IPS-18c (cell line): Measurements from ENCODE around the gene P2RX6.
A peak's percentile ranks its signal among the peaks of the same experiment; 100 is the strongest.

Source experiments
- H3K4me3 ChIP-seq: 2 replicates; pipeline ENCODE4 v1.7.0; 2013; ENCODE audit warnings: low read depth, mild to moderate bottlenecking, low read length, moderate library complexity; ENCODE audit not compliant: insufficient read depth
- H3K9me3 ChIP-seq: one replicate; pipeline ENCODE4 v1.6.1; 2013; ENCODE audit warnings: mild to moderate bottlenecking, low read length, moderate library complexity; ENCODE audit not compliant: control insufficient read depth, insufficient read depth

The P2RX6 gene

DNA sequence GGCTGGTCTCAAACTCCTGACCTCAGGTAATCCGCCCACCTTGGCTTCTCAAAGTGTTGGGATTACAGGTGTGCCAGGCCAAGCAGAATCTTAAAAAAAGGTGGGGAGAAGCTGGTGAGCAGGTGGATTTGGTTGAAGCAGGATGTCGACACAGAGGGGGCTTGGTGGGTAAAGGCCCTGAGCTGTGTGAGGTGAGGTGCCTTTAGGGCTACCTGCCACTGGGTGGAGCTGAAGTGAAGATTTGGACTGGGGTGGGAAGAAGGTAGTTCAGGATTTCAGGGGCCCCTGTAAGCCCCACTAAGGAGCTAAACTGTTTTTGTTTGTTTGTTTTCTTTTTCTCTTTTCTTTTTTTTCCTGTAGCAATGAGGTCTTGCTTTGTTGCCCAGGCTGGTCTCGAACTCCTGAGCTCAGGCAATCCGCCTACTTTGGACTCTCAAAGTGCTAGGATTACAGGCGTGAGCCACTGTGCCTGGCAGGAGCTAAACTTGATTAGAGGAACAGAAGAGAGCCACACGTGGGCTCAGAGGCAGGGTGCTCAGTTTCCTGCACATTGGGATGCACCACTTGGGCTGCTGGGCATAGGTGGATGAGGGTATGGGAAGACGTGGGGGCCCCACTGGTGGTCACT lies 6.0 kb downstream of the P2RX6 start:
- H3K4me3 ChIP-seq: no peak overlapping the region
- H3K9me3 ChIP-seq: no peaks in the 10 kb centered on the region

DNA sequence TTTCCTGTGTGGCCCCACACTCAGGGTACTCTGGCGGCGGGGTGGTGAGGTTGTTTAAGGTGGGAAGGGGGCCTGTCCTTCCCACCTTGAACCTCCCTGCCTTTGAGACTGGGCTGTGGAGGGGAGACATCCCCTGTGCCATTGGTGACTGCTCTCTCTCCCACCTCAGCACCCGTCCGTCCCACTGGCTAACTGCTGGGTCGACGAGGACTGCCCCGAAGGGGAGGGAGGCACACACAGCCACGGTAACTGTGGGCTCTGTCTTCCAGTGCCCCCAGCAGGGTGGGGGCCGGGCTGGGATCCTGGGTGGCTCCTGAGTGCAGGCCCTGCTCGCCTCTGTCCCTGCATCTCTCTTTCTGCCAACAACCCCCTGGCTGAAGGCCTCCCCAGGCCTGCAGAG lies 7.5 kb downstream of the P2RX6 start:
- Histone ChIP-seq H3K4me3 (no peak overlapping the region), H3K9me3 (no peaks in the 10 kb centered on the region)

DNA sequence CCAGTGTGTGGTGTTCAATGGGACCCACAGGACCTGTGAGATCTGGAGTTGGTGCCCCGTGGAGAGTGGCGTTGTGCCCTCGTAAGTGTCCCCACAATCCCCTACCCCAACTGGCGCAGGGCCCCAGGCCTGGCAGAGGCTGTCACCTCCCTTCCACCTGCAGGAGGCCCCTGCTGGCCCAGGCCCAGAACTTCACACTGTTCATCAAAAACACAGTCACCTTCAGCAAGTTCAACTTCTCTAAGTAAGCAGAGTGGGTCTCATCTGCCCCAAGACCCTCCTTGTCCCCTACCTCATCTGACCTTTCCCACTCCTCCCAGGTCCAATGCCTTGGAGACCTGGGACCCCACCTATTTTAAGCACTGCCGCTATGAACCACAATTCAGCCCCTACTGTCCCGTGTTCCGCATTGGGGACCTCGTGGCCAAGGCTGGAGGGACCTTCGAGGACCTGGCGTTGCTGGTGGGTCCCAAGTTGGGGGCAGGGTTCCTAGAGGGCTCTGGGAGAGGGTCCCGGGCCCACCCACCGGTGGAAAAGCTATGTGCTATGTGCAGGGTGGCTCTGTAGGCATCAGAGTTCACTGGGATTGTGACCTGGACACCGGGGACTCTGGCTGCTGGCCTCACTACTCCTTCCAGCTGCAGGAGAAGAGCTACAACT lies 8.1 kb downstream of the P2RX6 start:
- no peaks in the 10 kb centered on the region for H3K9me3 ChIP-seq
- no peak overlapping the region for H3K4me3 ChIP-seq

DNA sequence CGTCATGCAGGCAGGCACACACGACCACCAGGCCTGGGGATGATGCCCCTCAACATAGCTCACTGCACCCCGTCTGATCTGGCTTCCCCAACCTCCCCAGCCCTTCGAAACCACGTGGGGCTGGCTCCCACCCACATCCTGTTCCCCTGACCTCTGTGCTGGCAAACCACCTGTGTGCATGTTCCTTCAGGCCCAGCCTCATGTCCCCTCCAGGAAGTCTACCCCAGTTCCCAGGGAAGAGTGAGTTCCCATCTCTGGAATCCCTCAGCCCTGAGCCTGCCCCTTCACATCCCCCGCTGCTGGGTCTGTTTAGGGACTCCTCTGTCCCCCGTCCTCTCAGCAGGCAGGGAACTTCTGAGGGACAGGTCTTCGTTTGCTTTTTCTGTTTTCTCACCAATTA lies 10.3 kb downstream of the P2RX6 start:
- no peaks in the 10 kb centered on the region for H3K9me3 ChIP-seq
- H3K4me3 ChIP-seq: no peak overlapping the region

DNA sequence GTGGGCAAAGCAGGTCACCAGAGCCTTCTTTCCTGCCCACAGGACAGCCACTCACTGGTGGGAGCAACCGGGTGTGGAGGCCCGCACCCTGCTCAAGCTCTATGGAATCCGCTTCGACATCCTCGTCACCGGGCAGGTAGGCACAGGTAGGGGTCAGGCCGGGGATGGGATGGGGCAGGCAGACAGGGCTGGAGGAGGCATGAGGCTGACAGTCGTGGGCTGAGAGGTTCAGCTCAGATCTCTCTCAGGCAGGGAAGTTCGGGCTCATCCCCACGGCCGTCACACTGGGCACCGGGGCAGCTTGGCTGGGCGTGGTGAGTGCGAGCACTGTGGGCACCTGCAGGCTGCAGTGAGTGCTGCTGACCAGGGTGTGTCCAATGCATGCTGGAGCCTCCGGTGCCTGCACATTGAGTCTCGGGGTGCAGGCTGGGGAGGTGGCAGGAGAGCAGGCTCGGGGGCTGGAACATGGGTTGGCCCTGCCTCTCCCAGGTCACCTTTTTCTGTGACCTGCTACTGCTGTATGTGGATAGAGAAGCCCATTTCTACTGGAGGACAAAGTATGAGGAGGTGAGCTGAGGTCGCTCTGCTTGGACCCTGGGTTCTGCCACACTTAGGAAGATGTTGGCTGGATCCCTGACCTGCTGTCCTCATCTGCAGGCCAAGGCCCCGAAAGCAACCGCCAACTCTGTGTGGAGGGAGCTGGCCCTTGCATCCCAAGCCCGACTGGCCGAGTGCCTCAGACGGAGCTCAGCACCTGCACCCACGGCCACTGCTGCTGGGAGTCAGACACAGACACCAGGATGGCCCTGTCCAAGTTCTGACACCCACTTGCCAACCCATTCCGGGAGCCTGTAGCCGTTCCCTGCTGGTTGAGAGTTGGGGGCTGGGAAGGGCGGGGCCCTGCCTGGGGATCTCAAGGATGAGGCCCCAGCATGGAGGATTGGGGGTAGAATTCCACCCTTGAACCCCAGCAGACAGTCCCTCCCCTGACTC lies 11.1 kb downstream of the P2RX6 start:
- Histone ChIP-seq H3K9me3 (no peaks in the 10 kb centered on the region), H3K4me3 (no peak overlapping the region)

DNA sequence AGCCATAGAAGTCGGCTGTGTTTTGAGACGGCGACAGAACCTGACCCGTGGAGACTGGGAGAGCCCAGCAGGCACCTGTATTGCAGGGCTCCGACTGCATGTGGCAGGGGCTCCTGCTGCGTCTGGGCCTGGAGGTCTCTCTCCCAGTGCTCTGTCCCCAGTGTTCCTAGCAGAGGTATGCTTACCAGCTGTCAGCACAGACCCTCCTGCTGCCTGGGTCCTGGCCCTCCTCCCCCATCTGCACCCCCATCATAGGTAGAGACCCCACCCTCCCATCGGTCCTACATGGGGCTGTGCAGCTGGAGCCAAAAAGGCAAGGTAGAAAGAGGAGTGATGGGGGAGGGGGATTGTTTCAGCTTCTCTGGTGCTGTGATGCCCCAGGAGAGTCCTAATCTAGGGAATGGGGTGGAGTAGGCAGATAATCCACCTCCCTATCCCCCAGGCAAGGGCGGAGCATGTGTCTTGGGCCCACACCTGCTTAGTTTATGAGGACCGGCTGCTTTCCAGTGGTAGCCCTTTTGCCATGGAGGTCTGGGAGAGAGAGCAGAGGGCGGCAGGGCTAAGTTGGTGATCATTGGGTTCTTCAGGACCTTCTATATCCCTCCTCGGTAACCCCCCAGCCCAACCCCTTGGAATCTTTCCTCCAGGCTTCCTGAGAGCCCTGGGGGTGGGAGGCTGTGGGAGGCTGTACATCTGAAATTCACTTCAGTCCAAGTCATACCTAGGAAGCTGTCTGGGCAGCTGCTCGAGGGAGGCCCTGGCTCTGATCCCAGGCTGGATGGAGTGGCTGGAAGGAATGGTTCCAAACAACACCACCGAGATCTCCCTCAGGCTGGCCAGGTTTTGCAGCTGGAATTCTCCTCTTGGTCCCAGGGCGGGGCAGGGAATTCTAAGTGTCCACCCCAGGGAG lies 12.1 kb downstream of the P2RX6 start:
- Histone ChIP-seq H3K9me3 (no peaks in the 10 kb centered on the region), H3K4me3 (no peak overlapping the region)

DNA sequence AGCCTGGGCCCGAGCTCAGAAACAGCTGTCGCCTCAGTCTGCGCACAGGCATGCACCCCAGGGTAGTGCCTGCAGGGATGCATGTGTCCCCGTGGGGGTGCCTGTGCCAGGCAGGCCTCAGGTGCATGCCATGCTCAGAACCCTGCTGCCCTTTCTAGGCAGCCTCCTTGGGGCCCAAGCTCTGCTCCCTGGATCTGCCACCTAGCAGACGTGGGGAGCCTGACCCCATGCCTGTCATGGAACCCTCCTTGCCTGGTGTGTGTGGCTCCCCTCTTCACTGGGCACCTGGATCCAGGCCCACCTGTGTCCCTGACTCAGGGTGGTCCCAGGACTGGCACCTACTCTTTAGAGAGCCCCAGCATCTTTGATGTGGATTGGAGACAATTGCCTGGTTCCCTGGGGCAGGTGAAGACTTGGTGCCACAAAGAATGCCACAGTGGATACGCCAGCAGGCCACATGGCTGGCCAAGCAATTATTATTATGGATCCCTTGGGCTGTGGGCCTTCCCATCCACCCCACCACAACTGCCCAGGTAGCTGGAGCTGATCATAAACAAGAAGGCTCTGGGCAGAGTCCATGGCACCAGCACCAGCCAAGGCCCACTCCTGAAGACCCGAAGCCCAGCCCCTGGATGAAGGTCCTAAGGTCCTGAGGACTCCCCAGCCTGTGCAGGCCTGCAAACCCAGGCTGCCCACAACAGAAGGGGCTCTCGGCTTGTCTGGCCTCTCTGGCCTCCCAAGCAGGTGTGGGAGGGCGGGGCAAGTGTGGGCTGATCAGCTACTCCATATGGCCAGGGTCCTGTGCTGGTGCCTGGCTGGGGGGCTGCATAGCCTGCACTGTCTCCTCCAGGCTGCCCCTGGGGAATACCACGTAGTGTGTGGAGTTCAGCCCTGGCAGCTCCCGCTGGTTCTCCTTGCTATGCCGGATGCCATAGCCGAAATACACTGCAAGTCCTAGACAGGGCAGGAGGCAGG lies 13.6 kb downstream of the P2RX6 start:
- Histone ChIP-seq H3K4me3 (no peak overlapping the region), H3K9me3 (no peaks in the 10 kb centered on the region)

DNA sequence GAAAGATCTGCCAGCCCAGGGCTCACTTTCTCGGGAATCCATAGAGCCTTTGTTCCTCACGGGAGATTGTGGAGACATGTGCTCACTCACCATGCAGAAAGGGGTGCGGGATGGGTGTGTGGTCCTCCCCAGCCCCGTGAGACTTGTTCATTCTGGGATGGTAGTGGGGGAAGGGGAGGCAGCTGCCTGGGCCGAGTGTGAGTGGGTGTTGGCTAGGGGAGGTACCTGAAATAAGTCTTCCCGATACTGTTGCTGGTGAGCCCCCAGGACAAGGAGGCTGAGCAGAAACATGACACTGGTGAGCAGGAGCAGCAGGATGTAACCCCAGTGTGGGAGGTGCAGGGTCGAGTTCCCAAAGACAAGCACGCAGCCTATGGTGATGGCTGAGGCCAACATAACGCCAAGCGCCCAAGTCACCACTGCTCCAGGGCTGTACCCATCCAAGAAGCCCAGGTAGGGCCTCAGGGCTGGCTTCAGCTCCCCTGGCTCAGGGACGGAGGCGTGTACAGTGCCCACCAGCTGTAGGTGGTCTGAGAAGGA lies 14.6 kb downstream of the P2RX6 start:
- Histone ChIP-seq H3K9me3 (no peaks in the 10 kb centered on the region), H3K4me3 (no peak overlapping the region)

DNA sequence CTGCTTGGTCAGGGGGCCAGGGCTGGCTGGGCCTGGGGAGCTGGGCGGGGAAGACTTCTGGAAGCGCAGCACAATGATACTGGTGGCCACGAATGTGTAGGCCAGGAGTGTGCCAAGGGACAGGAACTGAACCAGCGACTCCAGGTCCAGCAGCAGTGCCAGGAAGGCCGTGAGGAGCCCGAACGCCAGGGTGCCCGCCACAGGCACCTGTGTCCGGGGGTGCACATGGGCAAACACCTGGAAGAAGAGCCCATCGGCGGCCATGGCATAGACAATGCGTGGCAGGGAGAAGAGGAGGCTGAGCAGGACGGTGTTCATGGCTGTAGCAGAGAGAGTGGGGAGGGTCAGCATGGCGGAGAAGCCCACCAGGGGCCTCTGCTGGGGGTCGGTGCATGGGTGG lies 15.1 kb downstream of the P2RX6 start:
- no peaks in the 10 kb centered on the region for H3K9me3 ChIP-seq
- no peak overlapping the region for H3K4me3 ChIP-seq

DNA sequence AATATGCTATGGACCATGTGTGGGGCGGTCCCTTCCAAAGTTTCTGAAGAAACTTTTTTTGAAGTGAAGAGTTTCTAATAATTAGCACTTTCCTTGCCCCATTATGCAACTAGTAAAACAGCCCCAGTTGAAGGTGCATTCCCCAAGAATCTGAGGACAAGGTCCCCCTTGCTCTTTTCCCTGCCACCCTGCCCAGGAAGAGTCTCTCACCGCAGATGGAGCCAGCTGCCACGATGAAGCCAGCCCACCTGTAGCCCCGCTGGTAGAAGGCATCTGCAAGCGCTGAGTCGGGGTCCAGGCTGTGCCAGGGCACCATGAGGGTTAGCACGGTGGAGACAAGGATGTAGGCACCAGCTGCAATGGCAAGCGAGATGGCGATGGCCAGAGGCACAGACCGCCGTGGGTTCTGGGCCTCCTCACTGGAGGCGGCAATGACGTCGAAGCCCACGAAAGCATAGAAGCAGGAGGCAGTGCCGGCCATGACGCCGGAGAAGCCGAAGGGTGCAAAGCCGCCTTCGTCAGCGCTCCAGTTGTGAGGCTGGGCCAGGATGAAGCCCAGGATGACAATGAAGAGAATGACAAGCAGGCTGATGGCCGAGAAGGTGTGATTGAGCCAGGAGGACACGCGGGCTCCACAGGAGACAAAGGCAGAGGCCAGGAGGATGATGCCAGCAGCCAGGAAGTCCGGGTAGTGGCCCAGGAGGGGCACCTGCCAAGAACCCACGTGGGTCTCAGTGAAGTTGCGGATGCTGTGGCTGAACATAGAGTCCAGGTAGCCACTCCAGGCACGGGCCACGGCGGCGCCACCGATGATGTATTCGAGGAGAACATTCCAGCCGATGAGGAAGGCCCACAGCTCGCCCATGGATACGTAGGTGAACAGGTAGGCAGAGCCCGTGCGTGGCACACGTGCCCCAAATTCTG lies 15.9 kb downstream of the P2RX6 start:
- no peaks in the 10 kb centered on the region for H3K9me3 ChIP-seq
- H3K4me3 ChIP-seq: no peak overlapping the region

DNA sequence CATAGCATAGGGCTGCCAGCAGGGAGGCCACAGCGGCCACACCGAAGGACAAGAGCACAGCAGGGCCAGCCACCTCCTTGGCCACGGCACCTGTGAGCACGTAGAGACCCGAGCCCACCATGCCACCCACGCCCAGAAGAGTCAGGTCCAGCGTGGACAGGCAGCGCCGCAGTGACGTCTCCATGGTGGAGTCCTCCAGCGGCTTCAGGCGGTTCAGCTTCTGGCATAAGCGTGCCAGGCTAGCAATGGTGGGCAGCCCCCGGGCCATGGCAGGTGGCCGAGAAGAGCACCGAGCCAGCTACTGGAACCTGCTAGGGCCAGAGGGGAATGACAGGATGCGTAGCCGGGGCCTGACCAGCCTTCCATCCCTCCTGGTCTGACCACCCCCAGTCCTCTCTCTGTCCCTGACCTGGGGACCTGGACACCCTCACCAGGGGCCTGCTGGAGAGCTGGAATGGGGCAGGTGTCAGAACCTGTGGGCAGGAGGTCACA lies 16.6 kb downstream of the P2RX6 start:
- no peaks in the 10 kb centered on the region for H3K9me3 ChIP-seq
- peak overlapping the region; percentile 51 for H3K4me3 ChIP-seq

DNA sequence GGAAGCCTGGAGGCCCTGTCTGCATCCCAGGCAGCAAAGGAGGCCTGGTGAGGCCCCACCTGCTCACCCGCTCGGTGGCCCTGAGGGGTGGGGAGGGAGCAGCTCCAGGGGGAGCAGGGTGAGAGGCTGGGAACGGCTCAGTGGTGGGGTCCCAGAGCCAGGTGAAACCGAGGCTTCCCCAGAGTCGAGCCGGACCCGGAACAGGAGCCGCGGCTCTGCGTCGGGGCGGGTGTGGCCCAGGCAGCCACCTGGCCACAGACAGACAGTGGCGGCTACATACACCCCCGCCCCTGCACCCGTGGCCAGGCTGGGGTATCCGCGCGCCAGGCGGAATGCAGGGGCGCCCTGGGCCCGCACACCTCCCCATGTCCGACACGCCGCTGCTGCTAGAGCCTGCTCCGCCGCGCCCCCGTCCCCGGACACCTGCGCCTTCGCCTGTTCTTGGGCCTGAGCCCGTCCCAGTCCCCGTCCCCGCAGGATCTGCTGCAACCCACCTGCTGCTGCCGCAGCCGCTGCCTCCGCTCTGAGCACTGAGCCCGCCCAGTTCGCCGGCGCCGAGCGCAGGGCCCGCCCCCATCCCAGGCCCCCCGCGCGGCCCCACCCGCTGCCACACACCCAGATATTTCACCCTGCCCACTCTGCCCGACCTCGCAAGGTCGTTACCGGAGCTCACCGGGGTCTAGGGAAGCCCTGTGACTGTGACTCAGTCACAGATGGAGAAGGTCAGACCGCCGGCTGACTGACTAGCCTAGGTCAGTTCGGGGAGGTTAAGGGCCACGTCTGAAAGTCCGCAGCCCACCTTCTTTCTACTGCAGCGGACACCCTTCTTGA lies 17.3 kb downstream of the P2RX6 start, which contains the start of gene SLC7A4:
Gene SLC7A4 (minus strand): TSS at position 525 of the 831 bp plus-strand sequence. CDS start 749 bp downstream, outside the sequence.
- H3K9me3 ChIP-seq: no peaks in the 10 kb centered on the region
- H3K4me3 ChIP-seq: peak within 1 kb of the TSS; percentile 51

DNA sequence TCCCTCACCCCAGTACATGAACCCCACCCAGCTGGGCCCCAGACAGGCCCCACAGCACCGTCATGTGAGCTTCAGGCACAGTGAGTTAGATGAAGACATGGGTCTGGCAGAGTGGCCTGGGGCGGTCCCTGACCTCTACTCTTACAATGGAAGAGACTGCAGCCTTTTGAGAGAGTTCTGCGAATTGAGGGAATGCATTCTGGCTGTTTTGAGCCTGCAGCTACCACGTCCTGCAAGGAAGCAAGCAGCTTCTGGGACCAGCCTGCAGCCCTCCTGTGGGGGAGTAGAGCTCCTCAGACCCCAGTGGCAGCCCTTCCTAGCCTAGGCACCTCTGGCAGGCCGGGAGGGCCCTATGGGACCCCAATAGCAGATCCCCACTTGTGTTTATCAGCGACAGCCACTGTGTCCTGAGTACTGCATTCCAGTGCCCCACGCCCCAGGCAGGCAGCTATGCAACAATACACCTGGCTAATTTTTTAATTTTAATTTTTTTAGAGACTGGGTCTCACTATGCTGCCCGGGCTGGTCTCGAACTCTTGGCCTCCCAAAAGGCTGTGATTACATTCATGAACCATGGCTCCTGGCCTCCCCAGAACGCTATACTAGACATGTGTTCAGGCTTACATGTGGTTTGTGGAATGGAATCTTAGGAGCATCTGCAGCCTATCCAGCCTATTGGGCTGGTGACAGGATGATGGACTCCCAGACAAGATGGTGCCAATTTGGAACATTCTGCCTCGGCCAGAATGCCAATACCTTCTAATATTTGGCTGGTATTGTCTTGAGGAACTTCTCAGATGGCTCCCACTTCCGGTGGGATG lies 18.1 kb downstream of the P2RX6 start:
- H3K4me3 ChIP-seq: peak overlapping the region; percentile 51; the same call in 1 of the 2 replicates

More for the DNA sequence above, 18.1 kb downstream of the P2RX6 start:
- no peaks in the 10 kb centered on the region for H3K9me3 ChIP-seq
